Upper lobe of left lung (tissue), 4 donors: Measurements from ENCODE around the gene ACY1.

Experiments
- EP300 ChIP-seq, 4 donors: sonication (generic); formaldehyde crosslinking; IDR thresholded peaks; one replicate each; pipeline ENCODE4 v1.5.1; 2017; ENCODE audit warnings: antibody characterized with exemption in 4 of 4, control low read depth in 2 of 4
- POLR2A ChIP-seq, 4 donors: fragments of 450-650 bp; IDR thresholded peaks; one replicate each; pipeline ENCODE4 v1.5.1; 2016 to 2017; ENCODE audit warnings: antibody characterized with exemption in 4 of 4, mild to moderate bottlenecking in 2 of 4
- TF ChIP-seq, protein P1 (sequence below), 6 experiments: fragments of 450-650 bp in 4 of 6; fragments of 200-600 bp in 2 of 6; sonication (generic) in 2 of 6; IDR thresholded peaks; one replicate each; pipeline ENCODE4 v1.5.1; 2016 to 2019; ENCODE audit warnings: antibody characterized with exemption in 6 of 6

DNA sequence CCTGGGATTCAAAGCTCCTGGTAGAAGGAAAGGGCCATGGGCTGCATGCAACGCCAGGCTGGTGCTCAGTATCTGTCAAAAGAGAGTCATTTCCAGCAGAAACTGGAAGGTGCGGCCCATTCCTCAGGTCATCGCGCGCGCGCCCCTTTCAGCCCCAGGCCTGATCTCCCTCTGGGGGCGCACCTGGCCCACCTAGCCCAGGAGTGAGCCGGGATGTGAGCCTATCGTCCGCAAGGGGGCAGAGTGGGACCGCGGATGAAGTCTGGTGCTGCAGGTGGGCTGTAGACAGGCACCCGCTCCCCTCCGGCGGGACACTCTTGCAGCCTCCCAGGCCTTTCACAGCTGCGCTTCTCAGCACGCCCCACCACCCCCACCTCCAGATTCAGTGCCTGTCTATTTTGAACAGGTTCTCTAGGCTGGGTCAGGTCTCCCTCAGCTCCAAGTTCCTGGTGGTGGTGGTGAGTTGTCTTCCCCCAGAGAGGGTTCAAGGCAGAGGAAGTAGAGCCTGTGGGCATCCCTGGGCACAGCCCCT lies 18.2 kb downstream of the ACY1 start:
- TF ChIP-seq EP300 (IDR thresholded peaks at IDR 0.05) (no peak), POLR2A (IDR thresholded peaks at IDR 0.05) (no peak)
- TF ChIP-seq, protein P1, sequence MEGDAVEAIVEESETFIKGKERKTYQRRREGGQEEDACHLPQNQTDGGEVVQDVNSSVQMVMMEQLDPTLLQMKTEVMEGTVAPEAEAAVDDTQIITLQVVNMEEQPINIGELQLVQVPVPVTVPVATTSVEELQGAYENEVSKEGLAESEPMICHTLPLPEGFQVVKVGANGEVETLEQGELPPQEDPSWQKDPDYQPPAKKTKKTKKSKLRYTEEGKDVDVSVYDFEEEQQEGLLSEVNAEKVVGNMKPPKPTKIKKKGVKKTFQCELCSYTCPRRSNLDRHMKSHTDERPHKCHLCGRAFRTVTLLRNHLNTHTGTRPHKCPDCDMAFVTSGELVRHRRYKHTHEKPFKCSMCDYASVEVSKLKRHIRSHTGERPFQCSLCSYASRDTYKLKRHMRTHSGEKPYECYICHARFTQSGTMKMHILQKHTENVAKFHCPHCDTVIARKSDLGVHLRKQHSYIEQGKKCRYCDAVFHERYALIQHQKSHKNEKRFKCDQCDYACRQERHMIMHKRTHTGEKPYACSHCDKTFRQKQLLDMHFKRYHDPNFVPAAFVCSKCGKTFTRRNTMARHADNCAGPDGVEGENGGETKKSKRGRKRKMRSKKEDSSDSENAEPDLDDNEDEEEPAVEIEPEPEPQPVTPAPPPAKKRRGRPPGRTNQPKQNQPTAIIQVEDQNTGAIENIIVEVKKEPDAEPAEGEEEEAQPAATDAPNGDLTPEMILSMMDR (IDR thresholded peaks at IDR 0.05): peak; percentile 81 to 97 (median 96)
